NCI-H524 (cell line): ENCODE data around the gene DHX32.

Source experiments
- DNase-seq, 2 experiments: peaks; one replicate each; lab custom pipeline; 2025; lab: John Stamatoyannopoulos, UW

DHX32 gene

GRCh38 chr10:125848371-125848770 lies 32.7 kb downstream of the DHX32 start:
- no peak for DNase-seq

GRCh38 chr10:125846894-125847293 lies 34.2 kb downstream of the DHX32 start:
- DNase-seq = no peak

- DNase-seq = no peak
Measured at GRCh38 chr10:125845617-125846016, 35.5 kb downstream of the DHX32 start.

DNA sequence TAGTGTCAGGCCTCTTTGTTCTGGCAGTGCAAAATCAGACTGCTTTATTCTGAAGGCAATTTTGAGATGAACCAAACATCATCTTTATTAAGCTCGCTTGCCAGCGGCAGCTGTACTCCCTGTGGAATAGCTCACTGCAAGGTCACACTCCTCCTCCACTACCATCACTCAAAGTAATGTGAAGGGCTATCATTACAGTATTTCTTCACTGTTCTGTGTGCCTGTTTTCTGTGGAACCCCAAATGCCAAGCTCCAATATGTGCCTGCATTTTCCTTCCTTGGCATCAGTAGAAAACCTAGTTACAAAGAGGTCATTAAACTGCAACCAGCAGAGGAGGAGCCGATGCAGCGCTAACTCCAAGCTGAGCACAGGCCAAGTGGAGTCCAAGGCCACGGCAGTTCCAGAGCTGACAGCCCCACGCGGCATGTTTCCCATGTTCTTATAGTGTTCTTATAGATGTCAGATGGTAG lies 36.3 kb downstream of the DHX32 start:
- DNase-seq = no peak

- DNase-seq = no peak
Measured at GRCh38 chr10:125843603-125844329, 37.3 kb downstream of the DHX32 start.

- no peak for DNase-seq
Measured at GRCh38 chr10:125840955-125841354, 40.1 kb downstream of the DHX32 start.

GRCh38 chr10:125840406-125840805 lies 40.7 kb downstream of the DHX32 start:
- DNase-seq = no peak

DNA sequence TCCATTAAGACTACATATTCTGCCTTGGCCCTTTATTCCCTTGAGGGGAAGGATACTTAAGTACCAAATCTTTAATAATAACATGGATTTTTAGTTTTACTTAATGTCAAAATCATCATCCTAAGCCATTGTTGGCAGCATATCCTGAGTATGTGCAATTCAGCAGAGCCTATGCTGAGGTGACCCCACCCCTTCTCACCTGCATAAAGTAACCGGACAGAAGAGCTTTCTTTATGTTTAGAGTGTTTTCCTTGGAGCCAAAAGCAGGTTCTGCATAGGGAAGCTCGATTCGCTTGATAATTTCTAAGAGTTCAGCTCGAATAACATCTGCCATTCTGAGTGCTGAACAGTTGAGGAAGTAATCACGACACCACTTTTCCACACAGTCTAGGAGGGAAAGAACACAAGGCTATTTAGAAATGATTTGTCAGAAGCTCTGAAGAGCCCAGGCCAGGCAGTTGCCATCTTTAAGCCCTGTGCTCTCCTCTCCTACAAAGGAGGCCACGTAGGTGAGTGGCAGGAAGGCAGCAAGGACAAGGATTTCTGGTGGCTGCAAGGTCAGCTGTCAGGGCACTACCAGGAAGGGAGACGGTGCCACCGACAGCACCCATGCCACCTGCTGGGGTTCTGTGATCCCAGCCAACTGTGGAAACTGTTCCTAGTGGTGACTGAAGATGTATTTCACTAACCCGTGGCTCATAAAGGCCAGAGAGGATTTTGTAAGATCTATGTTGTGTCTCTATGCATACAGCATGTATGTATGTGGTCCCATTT lies 42.1 kb downstream of the DHX32 start:
- DNase-seq = no peak

- no peak for DNase-seq
Measured at GRCh38 chr10:125836746-125837145, 44.3 kb downstream of the DHX32 start.

GRCh38 chr10:125828311-125828710 lies 52.8 kb downstream of the DHX32 start:
- DNase-seq = no peak

DNA sequence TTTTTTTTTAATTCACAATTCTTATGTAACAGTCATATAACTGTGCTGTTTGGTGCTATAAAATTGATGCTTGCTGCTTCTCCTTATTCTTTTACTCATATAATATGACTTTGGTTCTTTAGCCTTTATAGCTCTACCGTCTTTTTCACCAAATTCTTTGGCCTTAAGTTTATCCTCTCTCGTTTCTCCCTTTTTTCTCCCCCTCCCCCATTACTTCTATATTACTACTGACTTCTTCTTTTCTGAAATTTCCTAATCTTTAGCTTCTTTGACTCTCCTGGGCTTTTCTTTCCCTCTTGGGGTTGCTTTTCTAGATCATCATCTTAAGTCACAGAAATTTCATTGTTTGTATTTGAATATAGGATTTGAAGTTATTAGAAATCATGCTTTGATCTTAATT lies 54.0 kb downstream of the DHX32 start:
- DNase-seq = no peak

- no peak for DNase-seq
Measured at GRCh38 chr10:125824736-125825135, 56.4 kb downstream of the DHX32 start.

GRCh38 chr10:125823663-125824251 lies 57.3 kb downstream of the DHX32 start:
- no peak for DNase-seq

DNA sequence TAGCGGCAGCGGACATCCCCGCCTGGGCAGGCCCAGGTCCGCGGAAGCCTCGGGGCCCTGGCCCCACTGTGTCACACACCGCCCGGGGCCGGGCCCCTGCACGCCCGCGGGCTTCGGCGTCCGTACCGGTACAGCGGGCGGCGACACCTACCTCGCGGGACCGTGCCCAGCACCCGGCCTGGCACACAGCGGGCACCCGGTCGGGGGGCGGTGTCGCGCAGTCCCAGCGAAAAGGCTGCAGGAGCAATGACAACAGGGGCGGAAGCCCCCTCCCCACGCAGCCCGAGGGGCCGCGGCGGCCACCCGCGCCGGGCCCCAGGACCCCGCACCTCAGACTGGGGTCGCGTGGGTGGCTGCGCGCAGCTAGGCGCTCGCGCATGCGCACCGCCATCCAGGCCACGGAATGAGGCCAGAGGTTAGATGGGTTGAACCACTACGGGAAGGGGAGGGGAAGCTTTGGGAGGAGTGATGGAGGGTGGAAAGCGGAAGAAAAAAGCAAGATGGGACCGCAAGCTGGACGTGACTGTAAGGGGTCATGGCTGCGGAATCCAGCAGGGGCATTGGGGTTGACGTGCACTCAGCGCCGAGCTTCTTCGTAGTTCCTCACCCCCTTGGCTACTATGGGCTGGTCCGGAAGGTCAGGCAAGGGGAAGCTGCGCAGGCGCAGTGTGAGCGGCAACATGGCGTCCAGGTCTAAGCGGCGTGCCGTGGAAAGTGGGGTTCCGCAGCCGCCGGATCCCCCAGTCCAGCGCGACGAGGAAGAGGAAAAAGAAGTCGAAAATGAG lies 58.0 kb downstream of the DHX32 start, which contains the start of the genes BCCIP and UROS:
TSS of gene BCCIP (plus strand) at position 669 of the 785 bp plus-strand sequence. CDS start at position 681, 12 bp downstream.
TSS of gene UROS (minus strand) at position 381 of the 785 bp plus-strand sequence. CDS start 6,759 bp downstream, outside the sequence.
- DNase-seq = peak; percentile 38 to 64

- no peak for DNase-seq
Measured at GRCh38 chr10:125820701-125821100, 60.4 kb downstream of the DHX32 start.

DNA sequence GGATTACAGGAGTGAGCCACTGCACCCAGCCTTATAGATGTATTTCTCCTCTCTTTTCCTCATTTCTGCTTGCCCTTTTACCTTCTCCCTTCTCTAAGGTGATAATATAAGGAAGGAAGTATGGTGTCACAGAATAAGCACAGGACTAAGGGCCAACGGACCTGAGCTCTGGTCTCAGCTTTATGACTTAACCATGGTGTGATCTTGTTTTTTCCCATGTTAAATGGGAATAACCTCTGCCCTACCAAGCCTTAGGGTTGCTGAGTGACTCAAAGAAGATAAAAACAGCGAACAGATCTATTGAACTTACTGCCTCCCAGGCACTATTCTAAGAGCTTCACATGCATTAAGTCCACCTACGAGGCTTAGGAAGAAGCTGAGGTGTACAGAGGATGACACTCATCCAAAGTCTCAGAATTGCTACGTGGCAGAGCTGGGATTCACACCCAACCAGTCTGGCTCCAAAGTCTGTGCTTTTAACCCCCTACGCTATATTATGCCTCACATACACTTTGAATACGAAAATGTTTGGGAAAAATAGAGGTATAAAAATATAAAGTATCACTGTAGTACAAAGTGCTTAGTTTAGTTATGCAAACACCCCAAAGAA lies 63.6 kb downstream of the DHX32 start:
- DNase-seq = no peak

DNA sequence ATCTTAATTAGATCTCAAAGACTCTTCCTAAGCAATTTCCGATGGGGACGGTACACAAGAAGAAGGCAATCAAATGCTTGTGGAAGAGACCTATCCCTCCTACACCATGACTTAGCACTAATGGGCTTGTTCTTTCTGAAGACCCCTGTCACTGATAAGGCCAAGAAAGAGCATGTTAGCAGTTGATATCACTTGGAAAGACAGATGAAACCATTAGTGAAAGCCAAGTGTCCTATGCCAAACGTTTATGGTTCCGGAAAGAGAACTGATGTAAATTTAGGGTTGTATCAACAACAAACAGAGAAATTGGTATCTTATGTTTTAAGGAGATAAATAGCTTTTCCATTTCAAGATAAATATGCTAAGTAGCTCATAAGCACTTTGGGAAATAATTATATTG lies 64.5 kb downstream of the DHX32 start:
- DNase-seq = no peak

GRCh38 chr10:125815764-125816163 lies 65.3 kb downstream of the DHX32 start:
- DNase-seq = no peak

- DNase-seq = no peak
Measured at GRCh38 chr10:125812128-125812750, 68.9 kb downstream of the DHX32 start.

DNA sequence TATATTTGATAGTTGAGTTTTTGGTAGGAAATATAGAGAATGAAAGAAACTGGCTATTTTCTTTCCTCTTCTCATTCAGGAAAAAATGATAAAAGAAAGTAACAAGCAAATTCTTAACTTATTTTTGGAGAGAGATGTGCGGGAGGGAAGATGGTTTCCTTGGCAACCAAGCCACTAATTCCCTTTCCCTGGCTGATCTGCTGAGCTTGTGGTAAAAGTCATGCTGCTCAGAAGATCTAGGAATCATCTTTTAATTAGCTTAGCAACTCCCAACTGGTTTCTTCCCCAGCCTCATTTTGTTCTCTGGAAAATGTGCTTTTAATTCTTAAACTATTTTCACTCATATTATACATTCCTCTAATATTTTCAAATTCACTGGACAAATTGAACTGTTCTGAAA lies 69.8 kb downstream of the DHX32 start:
- no peak for DNase-seq

DNA sequence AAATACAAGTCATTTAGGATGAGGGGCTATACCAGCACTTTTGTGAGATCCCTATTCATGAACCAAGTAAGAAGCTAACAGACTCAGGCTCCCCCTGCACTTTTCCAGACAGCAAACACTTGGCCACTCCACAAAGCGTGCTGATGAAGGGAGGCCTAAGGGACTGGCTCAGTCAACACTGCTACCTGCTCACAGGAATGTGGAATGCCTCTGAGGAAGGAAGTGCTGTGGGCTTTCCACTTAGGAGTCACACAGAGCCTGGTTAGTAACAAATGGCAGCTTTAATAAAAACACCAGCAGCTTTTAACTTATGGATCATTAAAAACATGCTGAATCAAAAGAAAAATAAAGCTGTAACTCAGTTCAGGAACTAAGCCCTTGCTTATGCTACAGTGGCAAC lies 73.0 kb downstream of the DHX32 start:
- no peak for DNase-seq
